Fibroblast of skin of left biceps (primary cell): ENCODE data around the gene GPC2.

Source experiments
- DNase-seq, 2 experiments: peaks; one replicate each; pipeline ENCODE4 v3.0.0-alpha.2; 2013; ENCODE audit warnings: low read depth in 2 of 2

The GPC2 gene

DNA sequence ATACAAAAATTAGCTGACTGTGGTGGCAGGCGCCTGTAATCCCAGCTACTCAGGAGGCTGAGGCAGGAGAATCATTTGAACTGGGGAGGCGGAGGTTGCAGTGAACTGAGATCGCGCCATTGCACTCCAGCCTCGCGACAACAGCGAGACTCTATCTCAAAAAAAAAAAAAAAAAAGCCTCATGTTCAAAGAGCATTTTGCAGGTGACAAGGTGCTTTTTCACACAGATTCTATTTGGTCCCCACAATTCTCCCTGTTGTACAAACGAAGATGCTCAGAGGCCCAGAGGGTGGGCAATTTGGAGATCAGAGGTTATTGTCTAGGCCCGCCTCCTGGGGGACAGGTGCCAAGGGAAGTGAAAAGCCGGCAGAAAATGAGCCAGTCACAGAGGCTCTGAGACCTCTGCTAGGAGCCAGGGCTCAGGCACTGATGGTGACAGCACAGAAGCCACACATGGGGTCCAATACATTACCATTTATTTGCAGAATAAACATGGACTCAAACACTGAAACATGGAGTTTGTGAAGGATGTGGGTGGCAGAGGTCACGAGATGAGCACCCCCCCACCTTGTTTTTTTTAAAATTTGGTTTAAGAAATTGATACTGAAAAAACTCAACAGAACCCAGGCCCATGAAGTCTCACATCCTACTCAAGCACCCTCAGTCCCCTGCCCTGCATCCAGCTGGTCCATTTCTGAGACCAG is 7.9 kb downstream of the GPC2 start:
- no peak for DNase-seq

DNA sequence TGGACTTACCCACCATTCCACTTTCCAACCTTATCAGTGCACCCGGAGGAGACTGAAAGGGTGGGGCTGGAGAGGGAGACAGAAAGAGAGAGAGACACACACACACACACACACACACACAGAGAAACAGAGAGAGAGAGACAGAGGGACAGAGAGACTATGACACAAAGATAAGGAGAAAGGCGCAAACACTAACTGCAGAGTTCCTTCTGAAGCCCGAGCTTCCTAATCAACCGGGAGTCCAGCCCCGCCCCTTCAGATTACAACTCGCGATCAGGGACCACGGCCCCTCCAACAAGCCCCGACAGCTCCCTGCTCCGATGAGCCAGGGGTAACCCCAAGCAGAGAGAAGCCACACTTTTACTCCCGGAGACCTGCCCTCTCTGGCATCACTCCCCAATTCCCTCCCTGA is 9.3 kb downstream of the GPC2 start:
- DNase-seq, result no peak

DNA sequence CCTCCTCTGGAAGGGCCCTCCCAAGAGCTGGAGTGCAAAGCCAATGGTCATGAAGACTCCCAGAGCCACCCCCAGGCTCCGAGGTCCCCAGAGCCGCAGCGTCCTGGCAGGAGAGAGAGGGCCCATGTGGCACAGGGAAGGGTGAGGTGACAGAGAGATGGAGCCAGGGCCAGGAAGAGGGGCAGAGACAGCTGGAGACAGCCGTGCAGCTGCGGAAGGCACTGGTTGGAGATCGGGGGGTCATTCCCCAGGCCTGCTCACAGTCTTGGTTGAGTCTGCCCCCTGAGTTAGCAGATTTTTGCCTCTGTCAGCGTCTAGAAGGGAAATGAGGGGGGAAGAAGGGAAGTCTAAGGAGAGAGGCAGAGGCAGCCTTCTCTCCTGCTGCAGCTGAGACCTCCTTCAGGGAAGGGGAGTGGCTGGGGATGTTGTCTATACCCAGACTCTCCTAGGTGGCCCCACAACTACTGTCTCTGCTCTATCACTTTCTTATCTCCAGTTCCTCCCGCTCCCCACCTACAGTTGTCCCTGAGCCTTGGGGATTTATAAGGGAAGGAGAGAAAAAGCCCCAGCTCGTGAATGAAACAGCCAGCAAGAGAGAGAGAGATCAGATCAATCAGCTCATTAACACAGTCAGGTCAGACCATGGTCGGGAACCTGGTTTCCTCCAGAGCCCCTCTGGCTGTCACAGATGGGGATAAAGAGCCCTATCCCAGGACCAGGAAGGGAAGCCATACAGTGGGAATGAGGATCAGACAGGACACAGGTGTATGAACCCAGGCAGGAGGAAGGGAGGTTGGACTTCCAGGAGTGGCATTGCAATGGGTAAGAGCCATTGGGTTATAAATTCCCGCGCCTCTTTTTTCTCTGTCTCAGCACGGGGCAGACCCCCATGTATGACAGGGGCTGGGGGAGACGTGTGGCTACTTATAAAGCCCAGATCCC is 9.9 kb downstream of the GPC2 start:
- DNase-seq, result no peak

DNA sequence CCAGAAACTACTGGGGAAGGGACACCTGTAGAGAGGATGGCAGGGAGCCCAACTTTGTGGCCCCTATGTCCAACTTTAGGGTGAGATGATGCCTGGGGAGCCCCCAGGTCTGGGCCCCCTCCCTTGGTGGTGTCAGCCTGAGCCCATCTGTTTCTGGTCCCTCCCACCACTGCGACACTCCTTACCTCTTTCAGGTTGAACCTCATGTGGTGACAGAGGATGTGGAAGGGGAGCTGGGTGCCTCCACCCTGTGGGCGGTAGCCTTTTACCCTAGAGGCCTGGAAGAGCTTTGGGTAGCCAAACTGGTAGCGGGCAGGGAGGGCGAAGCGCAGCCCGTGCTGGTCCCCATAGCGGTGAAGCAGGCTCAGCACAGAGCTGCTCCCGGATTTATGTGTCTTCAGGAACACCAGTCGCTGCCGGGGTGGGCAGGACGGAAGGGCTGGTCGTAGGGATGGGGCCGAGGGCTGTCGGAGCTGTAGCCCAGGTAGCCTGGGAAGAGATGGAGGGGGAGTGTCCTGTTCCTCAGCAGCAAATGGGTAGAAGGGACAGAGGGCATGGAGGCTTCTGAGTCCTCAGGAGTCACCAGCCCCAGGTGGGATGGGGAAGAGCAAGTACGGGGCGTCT is 10.8 kb downstream of the GPC2 start:
- DNase-seq, result no peak

DNA sequence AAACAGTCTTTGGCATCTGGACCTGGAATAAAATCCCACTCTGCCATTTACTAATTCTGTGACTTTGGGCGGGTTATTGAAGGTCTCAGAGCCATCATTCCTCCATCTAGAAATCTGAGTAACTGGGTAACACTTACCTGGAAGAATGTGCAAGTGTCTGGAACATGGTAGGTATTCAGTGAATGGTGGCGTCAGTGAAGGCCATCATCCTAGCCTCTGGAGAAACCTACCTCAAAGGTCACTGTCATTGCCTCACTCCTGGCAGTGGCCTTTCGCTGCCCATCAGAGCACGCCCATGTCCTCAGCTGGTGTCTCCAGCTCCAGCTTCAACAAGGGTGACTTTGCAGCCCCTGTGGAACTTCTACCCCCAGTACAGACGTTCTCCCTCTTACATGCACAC is 13.3 kb downstream of the GPC2 start:
- DNase-seq, result no peak

DNA sequence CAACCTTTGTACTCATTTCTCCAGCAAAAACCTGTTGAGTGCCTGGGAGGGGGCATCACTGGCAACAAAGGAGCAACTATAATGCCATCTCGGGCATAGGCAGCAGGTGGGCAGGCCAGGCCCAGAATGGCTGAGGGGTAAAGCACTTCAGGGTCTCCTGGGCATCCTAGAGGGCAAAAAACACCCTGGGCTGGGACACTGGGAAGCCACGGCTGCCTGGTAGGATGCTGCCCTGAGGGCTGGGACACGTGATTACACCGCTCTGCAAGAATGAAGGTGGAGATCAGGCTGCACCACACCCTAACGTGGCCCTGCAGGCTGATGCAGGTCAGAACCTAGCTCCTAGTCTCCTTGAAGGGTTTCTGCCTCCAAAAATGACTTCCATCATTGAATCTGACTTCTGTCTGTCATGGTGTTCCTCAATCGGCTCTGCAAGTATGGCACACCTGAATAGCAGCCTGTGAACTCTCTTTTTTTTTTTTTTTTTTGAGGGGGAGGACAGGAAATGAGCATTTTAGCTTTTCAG is 14.1 kb downstream of the GPC2 start:
- DNase-seq, result no peak

DNA sequence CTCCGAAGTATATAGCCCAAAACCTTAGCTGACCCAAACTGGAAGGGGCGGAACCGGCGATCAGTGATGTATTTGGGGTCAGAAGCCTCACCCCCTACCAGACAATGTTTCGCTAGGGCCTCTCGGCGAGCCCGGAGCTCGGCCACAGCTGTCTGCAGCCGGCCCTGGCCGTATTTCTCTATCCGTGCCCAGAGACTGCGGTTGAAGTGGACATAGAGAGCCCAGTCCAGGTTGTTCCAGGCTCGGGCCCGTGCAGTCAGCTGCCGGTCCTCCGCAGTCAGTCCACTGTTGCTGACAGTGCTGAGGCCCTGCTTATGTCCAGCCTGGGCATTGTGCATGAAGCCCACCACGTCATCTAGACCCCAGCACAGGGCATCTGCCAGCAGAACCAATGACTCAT is 17.1 kb downstream of the GPC2 start:
- no peak for DNase-seq

DNA sequence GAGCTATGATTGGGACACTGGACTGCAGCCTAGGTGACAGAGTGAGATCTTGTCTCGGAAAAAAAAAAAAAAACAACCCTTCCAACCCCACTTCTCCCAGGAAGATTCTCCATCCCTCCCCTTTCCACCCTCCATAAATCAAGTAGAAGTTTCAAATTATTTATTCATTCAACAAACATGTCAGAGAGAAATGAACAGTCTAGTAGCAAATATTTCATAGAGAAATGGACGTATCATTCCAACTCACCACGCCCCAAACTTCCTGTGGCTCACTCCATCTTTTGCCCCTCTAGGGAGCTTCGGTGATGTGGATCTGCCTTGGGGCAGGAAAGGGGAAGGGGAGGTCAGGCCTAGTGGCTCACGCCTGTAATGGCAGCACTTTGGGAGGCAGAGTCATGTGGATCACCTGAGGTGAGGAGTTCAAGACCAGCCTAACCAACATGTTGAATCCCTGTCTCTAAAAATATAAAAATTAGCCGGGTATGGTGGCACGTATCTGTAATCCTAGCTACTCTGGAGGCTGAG is 18.0 kb downstream of the GPC2 start:
- DNase-seq, result no peak

DNA sequence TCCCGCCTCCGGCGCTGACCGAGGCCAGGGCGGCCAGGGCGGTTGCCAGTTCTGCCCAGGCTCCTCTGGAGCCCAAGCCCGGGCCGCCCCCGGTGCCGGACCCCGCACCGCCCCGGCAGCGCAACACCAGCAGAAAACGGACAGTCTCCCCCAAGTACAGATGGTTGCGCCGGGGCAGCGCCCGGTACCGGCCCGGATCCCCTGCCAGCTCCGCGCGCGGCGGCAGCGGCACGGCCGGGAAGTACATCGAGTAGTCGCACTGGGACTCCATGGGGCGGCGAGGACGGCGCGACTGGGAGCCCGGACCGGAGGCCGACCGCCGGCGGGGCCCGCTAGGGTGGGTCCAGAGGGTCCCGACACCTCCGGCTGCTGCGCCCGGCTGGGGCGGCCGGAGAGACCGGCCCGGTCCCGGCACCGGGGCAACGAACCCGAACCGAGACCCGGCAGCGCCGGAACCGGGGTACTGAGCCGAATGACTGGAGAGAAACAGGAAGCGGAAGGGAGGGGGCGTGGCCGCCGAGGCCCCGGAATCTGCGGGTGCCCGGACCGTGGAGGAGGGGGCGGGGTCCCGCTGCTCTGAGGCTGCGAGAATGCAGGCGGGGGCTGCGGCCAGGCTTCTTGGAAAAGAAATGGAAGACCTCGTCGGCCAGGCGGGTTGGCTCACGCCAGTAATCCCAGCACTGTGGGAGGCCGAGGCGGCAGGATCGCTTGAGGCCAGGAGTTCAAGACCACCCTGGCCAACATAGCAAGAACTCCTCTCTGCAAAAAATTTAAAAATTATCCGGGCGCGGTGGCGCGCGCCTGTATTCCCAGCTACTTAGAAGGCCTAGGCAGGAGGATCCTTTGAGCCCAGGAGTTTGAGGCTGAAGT is 18.7 kb downstream of the GPC2 start, which contains the start of gene TRAPPC14:
TSS of gene TRAPPC14 (minus strand) at position 495 of the 870 bp plus-strand sequence. CDS start at position 271, 224 bp downstream.
- DNase-seq, result peak; percentile 50 to 54

DNA sequence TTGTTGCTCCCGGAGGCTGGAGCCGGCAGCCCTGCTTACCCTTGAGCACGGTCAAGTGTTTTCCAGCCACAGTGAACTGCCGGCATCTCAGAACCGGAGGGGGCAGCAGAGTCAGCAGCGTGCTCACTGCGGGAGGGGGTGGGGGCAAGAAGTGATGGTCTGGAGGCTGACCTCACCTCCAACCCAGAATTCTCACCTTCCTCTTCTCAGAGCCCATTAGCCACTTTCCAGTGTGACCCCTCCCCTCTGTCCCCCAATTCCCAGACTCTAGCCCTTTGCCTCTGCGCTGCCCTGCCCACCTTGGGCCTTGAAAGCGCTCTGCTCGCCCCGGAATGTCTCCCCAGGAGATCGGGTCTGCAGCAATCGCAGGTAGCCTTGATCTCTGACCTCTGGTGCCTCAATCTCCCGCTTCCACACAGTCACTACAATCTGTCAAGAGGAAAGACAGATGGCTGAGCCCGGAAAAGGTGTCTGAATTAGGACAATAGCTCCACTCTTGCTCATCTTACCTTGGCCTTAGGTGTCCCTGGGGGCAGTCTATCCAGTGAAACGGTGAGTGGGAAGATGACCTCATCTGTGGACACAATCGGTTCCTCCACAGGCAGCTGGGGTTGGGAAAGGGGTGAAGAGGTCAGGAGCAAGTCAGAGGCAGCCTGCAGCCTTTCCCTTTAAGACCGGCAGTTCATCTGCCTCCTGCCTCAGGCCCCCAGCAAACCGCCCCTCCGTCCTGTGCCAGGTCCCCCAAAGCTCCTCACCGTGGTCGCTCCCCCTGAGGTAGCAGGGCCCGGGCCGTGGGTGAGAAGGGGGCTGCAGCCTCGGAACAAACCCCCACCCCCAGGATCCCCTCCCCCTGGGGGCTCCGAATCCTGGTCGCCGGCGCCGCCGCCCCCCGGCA is 19.6 kb downstream of the GPC2 start:
- DNase-seq, result no peak

DNA sequence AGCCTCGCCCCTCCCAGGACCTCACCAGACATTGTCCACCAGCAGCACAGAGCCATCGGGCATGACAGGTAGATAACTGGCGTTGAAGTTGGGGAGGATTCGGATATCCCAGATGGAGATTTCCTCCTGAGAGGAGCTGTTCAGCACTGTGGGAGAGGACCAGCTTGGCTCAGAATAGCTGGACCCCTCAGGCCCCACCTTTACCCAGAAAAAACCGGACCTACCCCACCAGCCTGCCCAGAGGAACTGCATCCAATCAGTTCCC is 20.2 kb downstream of the GPC2 start:
- DNase-seq, result no peak

DNA sequence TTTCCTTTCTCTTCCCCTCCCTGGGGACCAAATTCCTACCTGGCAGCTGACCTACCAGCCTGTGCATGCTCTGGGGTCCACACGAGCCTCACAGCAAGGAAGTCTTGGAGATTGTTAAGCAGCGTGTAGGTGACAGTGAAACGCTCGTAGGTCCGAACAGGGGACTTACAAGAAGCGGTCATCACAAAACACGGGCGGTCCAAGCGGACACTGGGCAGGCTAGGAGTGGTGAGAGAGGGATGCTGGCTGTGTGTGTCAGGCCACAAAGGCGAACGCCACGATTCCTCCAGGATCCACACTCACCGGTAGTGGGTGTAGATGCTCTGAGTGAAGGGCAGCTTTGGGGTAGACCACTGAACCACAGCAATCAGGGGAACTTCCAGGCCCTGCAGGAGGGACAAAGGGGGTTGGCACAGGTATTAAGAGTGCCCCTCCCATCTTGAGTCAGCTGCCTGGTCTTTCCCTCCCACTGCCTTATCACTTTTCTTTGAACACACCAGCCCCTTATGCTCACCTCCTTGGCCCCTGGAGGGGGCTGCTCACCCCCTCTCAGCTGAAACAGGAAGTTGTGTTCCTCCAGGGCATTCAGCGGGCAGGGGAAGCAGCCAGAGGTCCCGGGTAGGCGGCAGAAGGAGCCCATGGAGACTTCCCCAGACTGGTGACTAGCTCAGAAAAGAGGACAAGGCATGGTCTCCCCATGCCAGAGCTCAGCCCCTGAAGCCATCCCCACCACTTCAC is 20.7 kb downstream of the GPC2 start:
- DNase-seq, result no peak

DNA sequence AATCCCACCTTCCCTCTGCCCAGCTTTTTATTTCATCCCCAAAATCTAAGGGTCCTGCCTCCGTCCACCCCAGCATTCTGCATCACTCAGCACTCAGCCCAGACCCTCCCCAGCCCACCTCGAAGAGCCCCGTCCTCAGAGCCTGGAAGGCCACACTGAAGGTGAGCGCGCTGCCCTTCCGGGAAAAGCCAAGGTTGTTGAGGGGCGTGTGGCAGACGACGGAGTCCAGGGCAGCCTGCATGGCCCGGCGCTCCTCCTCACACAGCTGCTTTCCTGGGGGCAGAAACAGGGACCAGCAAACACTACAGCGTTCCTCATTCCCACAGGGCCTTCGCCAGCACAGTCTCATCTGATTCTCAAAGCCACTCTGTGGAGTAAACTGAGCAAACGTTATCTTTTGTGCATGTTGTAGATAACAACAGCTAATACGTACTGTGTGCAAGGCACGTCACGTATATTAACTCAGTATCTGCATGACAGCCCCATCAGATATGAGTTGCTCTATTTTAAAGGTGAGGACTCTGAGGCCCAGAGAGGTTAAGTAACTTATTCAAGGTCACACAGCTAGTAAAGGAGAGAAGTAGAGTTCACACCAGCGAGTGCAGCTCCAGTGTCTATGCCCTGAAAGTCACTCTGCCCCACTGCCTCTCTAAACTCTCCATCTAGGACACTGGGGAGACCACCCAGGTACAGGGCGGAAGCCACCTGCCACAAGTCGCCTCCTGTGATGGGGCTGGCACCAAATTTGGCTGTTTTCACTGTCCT is 21.4 kb downstream of the GPC2 start:
- DNase-seq, result no peak

DNA sequence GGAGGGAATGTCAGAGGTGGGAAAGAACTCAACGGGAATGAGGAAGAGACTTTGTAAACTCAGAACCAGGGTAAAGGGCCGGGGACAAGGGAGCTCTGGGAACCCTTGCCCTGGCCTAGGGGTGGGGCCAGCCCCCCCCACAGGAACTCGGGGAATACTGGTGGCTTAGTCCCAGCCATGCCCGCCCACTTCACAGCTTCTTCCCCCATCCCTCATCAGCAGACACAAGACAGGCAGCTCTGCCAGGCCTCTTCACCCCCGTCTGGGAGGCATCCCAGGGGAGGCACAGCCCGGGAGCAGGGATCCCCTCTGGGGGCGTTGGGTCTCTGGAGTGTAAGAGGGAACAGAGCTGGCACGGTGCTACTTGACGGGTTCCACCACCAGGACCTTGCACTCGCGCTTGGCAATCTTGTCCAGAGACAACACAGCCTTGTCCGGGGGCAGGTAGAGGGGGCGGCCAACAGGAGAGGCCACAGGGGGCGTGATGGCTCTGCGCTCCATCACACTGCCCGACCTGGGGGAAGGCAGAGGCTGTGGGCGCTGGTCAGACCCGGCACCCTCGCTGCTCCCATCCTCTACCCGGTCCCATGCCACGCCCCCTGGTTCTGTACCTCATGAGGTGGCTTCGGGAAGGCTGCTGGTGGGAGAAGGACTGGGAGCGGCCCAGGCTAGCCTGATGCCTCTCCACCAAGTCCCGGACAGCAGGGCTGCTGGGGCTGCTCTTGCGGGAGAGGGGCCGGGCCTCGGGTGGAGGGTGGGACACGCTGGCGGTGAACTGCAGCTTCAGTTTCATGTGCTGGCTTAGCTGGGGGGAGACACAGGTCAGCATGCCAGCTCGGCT is 22.3 kb downstream of the GPC2 start:
- DNase-seq, result no peak

DNA sequence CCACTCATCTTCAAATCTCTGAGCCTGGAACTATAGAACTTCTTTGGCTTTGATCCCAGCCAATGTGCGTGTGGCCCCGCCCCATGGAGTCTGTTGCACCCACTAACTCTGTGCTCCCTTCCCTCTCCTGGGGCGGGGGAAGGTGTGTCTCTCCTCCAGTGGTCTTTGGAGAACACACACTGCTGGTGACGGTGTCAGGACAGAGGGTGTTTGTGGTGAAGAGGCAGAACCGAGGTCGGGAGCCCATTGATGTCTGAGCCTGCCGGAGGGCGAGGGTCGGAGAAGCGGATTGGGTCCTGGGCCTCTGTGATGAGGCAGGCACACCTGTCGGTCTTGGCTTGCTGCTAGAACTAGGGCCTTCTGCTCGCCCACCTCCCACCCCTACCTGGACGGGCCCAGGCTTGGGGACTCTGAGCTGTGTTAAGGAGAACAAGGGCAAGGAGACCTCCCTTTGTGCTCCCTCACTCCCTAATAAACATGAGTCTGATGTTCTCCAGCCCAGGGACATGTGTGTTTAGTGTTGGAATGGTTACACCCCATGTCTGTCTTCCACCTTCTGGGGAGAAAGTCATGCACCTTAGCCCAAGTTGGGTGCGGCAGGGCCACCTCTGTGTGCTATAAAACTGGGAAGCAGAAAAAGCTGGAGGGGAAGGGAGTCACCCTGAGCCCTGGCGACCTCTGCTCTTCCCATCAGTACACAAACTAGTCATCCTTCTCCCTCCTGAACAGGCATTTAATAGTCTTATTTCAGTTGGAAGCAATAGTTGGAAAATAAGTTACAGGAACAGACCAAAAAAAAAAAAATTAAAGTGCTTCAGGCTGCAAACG is 23.3 kb downstream of the GPC2 start:
- no peak for DNase-seq

DNA sequence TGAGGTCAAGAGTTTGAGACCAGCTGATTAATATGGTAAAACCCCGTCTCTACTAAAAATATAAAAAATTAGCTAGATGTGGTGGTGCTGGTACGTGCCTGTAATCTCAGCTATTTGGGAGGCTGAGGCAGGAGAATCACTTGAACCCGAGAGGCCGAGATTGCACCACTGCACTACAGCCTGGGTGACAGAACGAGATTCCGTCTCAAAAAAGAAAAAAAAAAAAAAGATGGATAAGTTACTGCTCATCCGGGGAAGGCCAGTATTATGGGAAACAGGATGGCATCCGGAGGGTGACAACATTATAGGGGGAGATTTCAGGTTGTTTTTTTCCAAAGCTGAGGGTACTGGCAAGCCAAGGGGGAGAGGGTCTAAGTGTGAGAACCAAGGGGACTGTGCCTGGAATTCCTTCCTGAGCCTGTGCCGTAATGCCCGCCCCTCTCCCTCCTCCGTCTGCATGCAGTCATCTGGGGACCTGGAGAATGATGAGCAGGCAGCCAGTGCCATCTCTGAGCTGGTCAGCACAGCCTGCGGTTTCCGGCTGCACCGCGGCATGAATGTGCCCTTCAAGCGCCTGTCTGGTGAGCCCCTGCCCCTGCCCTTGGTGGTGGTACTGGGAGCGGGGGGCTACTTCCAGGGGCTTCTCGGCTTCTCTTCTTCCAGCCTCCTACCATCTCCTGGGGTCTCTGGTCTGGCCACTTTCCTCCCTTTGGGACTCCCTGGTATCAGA is 24.1 kb downstream of the GPC2 start:
- DNase-seq, result no peak
